Muscle layer of colon (tissue), 2 donors: Measurements from ENCODE around the gene KIAA0930.
A peak's percentile ranks its signal among the peaks of the same experiment; 100 is the strongest.
"Not testable (repeated sequence)": the region's sequence is repeated elsewhere in the genome, so short reads cannot be mapped to it uniquely, and the experiment has no call there.

ENCODE experiments used
- H3K27ac ChIP-seq: one replicate; pipeline ENCODE4 v1.7.0; 2013; ENCODE audit warnings: low read depth, mild to moderate bottlenecking, low read length, moderate library complexity
- H3K27me3 ChIP-seq, 2 donors: one replicate each; pipeline ENCODE4 v1.7.0; 2013; ENCODE audit warnings: low read length in 2 of 2, mild to moderate bottlenecking in 2 of 2; ENCODE audit not compliant: insufficient read depth in 2 of 2, control insufficient read depth in 1 of 2
- H3K36me3 ChIP-seq: one replicate; pipeline ENCODE4 v1.7.0; 2013; ENCODE audit warnings: mild to moderate bottlenecking, low read length; ENCODE audit not compliant: insufficient read depth
- H3K4me1 ChIP-seq: one replicate; pipeline ENCODE4 v1.7.0; 2013; ENCODE audit warnings: mild to moderate bottlenecking, low read length; ENCODE audit not compliant: insufficient read depth
- H3K4me3 ChIP-seq, 2 donors: one replicate each; pipeline ENCODE4 v1.7.0; 2013; ENCODE audit warnings: low read length in 2 of 2, low read depth in 1 of 2, mild to moderate bottlenecking in 1 of 2, moderate library complexity in 1 of 2
- H3K9ac ChIP-seq: one replicate; pipeline ENCODE4 v1.7.0; 2013; ENCODE audit warnings: low read length
- H3K9me3 ChIP-seq: one replicate; pipeline ENCODE4 v1.7.0; 2013; ENCODE audit warnings: mild to moderate bottlenecking, low read length
- donor health status: abdominal sarcoma.
- donor health status: Adenocarcinoma of cecum.

KIAA0930 gene

GRCh38 chr22:45240810-45241631, at the start of gene KIAA0930:
TSS of gene KIAA0930 (minus strand) at chr22:45240894. CDS start at chr22:45240703, 191 bp downstream.
- H3K4me1 ChIP-seq = peaks cover 13% of the 10 kb centered on the region
- H3K9me3 ChIP-seq = no peaks in the 10 kb centered on the region
- H3K27me3 ChIP-seq = no peaks in the 10 kb centered on the region
- no peaks in the 10 kb centered on the region for H3K36me3 ChIP-seq
- peak within 1 kb of the TSS; percentile 30 for H3K27ac ChIP-seq
- H3K4me3 ChIP-seq = peak within 1 kb of the TSS; percentile 65 to 82
- H3K9ac ChIP-seq = no peak within 1 kb of the TSS

GRCh38 chr22:45286854-45287551, 46.3 kb upstream of the KIAA0930 start:
- no peak overlapping the region for H3K4me3 ChIP-seq
- peaks cover 6 to 14% of the 10 kb centered on the region in 2 donors for H3K27me3 ChIP-seq
- H3K9me3 ChIP-seq = no peaks in the 10 kb centered on the region
- no peak overlapping the region for H3K27ac ChIP-seq
- no peaks in the 10 kb centered on the region for H3K36me3 ChIP-seq
- peaks cover 4% of the 10 kb centered on the region for H3K4me1 ChIP-seq
- H3K9ac ChIP-seq = no peak overlapping the region

GRCh38 chr22:45285263-45286058, 44.8 kb upstream of the KIAA0930 start:
- peak overlapping the region; percentile 27 to 32 for H3K4me3 ChIP-seq
- no peak overlapping the region for H3K9ac ChIP-seq

GRCh38 chr22:45284705-45285262, 44.1 kb upstream of the KIAA0930 start, which contains the start of gene UPK3A:
TSS of gene UPK3A (plus strand) at chr22:45284949. CDS start at chr22:45285014, 65 bp downstream.
- H3K27ac ChIP-seq = no peak within 1 kb of the TSS
- H3K27me3 ChIP-seq = peaks cover 6 to 14% of the 10 kb centered on the region in 2 donors
- H3K4me1 ChIP-seq = peaks cover 11% of the 10 kb centered on the region
- H3K9ac ChIP-seq = no peak within 1 kb of the TSS
- H3K4me3 ChIP-seq = peak within 1 kb of the TSS; percentile 27 to 32
- H3K9me3 ChIP-seq = no peaks in the 10 kb centered on the region
- H3K36me3 ChIP-seq = no peaks in the 10 kb centered on the region

More at GRCh38 chr22:45285263-45286058, 44.8 kb upstream of the KIAA0930 start:
- Histone ChIP-seq H3K36me3 (no peaks in the 10 kb centered on the region), H3K9me3 (no peaks in the 10 kb centered on the region), H3K27me3 (peaks cover 6 to 14% of the 10 kb centered on the region in 2 donors), H3K4me1 (peaks cover 7% of the 10 kb centered on the region), H3K27ac (no peak overlapping the region)

- Histone ChIP-seq H3K4me3 (no peak overlapping the region), H3K4me1 (peaks cover 11% of the 10 kb centered on the region), H3K27me3 (peaks cover 6 to 14% of the 10 kb centered on the region in 2 donors), H3K36me3 (no peaks in the 10 kb centered on the region), H3K27ac (no peak overlapping the region), H3K9ac (no peak overlapping the region), H3K9me3 (no peaks in the 10 kb centered on the region)
Measured at GRCh38 chr22:45281010-45281409, 40.3 kb upstream of the KIAA0930 start.

- peaks cover 6 to 14% of the 10 kb centered on the region in 2 donors for H3K27me3 ChIP-seq
- H3K4me3 ChIP-seq = no peak overlapping the region
- H3K9me3 ChIP-seq = no peaks in the 10 kb centered on the region
- H3K9ac ChIP-seq = no peak overlapping the region
- H3K36me3 ChIP-seq = no peaks in the 10 kb centered on the region
- H3K4me1 ChIP-seq = peaks cover 11% of the 10 kb centered on the region
- H3K27ac ChIP-seq = no peak overlapping the region
Measured at GRCh38 chr22:45280587-45280980, 39.9 kb upstream of the KIAA0930 start.

- Histone ChIP-seq H3K9ac (no peak overlapping the region), H3K4me3 (no peak overlapping the region), H3K4me1 (peaks cover 6% of the 10 kb centered on the region), H3K27ac (no peak overlapping the region), H3K9me3 (no peaks in the 10 kb centered on the region), H3K36me3 (no peaks in the 10 kb centered on the region), H3K27me3 (no peaks in the 10 kb centered on the region)
Measured at GRCh38 chr22:45278125-45278524, 37.4 kb upstream of the KIAA0930 start.

GRCh38 chr22:45277720-45278119, 37.0 kb upstream of the KIAA0930 start:
- not testable (repeated sequence) for H3K27me3 ChIP-seq, H3K27ac ChIP-seq, H3K9ac ChIP-seq, H3K4me3 ChIP-seq, H3K4me1 ChIP-seq, H3K9me3 ChIP-seq, H3K36me3 ChIP-seq

GRCh38 chr22:45276507-45277105, 35.9 kb upstream of the KIAA0930 start:
- no peaks in the 10 kb centered on the region for H3K36me3 ChIP-seq
- no peak overlapping the region for H3K27ac ChIP-seq
- H3K4me1 ChIP-seq = peaks cover 13% of the 10 kb centered on the region
- no peaks in the 10 kb centered on the region for H3K27me3 ChIP-seq
- H3K9me3 ChIP-seq = no peaks in the 10 kb centered on the region
- H3K9ac ChIP-seq = no peak overlapping the region
- no peak overlapping the region for H3K4me3 ChIP-seq

GRCh38 chr22:45273452-45274075, 32.9 kb upstream of the KIAA0930 start:
- H3K36me3 ChIP-seq = no peaks in the 10 kb centered on the region
- H3K9me3 ChIP-seq = no peaks in the 10 kb centered on the region
- H3K4me1 ChIP-seq = peaks cover 13% of the 10 kb centered on the region
- no peak overlapping the region for H3K4me3 ChIP-seq
- no peak overlapping the region for H3K9ac ChIP-seq
- no peak overlapping the region for H3K27ac ChIP-seq
- H3K27me3 ChIP-seq = no peaks in the 10 kb centered on the region
